Measurements from ENCODE around the gene TRAPPC2L. TPM values are rescaled to one million over a fixed set of nuclear protein-coding genes. Genes with fewer than 3 reads are reported as not detected.
"Not testable (repeated sequence)": the region's sequence is repeated elsewhere in the genome, so short reads cannot be mapped to it uniquely, and the experiment has no call there.

Gene TRAPPC2L
- total RNA-seq, 1 donor from 2014 or later = 22.5 TPM

DNA sequence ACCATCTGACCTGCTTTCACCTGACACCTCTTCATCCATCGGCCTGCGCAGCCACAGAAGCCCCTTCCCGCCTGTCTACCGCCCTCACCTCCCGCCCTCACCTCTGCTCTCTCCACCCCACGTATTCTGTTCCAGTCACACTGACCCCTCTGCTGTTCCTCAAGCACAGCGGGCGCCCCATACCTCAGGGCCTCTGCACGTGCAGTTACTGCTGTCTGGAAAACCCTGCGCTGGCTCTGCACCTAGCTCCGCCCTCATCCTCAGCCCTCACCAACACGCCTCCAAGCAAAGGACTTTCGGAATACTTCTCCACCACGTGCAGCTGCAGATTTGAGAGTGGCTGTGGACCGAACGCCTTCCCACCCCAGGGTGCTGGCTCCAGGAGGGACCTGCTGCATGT lies 34.2 kb downstream of the TRAPPC2L start:
- DNase-seq (ENCODE audit: low read depth) = no peak

DNA sequence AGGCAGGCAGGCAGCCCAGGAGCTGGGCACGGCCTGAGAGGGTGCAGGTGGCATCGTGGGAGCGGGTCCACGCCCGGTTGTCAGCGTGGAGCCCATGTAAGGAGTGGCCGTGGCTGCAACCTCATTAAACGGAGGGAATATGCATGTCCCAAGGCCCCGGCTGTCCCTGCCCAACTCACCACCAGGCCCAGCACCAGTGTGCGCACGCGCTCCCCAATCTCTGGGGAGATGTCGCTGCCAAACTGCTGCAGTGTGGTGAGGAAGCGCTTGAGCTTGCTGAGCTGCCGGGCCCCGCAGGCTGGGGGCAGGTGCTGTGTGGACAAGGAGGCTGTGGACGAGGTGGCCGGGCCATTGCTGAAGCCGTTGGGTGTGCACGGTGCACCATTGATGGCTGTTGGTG lies 35.1 kb downstream of the TRAPPC2L start:
- no peak for DNase-seq (ENCODE audit: low read depth)

DNA sequence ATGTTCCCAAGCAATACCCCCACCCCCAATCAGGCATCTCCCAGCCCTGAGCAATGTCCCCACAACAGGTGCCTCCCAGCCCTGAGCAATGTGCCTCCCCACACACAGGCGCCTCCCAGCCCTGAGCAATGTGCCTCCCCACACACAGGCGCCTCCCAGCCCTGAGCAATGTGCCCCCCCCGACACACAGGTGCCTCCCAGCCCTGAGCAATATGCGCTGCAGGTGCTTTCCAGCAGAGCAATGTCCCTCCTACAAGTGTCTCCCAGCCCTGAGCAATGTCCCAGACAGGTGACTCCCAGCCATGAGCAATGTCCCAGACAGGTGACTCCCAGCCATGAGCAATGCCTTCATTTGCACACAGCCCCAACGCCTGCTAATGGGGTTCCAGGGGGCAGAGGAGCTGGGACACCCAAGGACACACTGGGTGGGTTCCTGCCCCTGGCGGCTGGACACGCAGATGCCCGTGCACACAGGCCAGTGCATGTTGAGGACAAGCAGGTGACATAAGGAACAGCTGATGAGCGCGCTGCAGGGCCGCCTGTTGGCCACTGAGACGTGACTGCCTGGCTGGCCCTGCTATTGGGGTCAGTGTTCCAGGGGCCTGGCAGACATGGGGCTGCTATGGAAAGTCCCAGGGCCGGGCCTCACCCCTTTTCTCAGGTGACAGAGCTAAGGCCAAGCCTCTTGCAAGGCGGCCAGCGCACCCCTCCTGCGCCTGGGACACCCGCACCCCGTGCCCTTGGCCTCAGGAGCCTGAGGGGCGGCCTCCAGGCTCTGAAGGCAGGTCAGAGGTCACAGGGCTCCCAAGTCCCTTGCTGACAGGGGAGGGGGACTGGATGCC lies 36.4 kb downstream of the TRAPPC2L start:
- DNase-seq (ENCODE audit: low read depth) = no peak

DNA sequence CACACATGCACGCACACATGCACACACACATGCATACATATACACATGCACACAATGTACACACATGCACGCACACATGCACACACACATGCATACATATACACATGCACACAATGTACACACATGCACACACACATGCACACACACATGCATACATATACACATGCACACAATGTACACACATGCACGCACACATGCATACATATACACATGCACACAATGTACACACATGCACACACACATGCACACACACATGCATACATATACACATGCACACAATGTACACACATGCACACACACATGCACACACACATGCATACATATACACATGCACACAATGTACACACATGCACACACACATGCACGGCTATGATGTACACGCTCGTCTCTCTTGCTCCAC lies 37.3 kb downstream of the TRAPPC2L start:
- not testable (repeated sequence) for DNase-seq (ENCODE audit: low read depth)

DNA sequence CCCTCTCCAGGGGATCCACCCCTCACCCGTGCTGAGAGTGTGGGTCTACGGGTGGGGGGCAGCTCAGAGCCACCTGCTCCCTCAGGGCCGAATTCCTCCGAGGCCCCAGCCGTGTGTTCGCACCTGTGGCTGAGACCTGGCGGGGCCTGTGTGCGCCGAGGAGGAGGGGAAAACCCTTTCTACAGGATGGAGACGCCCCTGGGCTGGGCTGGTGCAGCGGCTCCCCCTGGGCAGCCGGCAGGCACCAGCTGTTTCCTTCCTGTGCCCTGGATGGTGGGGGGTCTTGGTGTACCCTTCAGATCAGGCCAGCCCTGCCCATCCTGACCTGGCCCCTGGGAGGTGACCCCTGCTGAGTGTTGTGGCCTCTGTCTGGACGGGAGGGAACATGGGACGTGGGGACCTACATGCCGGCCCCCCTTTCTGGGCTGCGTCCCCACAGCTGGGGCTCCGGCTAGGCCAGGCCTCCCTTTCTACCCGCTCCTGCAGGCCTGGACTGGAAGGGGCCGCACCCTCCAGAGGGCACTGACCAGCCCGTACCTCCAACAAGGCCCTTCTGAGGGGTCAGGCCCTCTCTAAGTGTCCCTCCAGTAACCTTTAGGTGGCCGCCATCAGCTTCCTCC lies 37.9 kb downstream of the TRAPPC2L start:
- no peak for DNase-seq (ENCODE audit: low read depth)

DNA sequence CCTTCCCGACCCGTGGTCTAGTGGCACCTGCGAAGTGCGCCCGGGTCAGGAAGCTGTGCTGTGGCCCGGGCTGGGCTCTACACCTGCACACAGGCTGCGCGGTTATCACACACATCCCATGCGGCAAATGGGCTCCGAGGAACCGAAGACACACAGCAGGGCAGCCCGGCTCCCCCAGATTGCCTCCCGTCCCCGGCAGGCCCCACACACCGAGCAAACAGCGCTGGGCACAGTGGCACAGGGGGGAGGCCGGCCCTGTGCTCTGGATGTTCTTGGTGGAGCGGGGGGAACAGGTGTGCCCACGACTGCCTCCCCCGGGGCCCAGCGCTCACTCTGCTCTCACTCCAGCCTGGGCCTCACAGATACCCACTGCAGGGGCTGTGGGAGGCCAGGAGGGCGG lies 38.4 kb downstream of the TRAPPC2L start:
- DNase-seq (ENCODE audit: low read depth) = no peak

DNA sequence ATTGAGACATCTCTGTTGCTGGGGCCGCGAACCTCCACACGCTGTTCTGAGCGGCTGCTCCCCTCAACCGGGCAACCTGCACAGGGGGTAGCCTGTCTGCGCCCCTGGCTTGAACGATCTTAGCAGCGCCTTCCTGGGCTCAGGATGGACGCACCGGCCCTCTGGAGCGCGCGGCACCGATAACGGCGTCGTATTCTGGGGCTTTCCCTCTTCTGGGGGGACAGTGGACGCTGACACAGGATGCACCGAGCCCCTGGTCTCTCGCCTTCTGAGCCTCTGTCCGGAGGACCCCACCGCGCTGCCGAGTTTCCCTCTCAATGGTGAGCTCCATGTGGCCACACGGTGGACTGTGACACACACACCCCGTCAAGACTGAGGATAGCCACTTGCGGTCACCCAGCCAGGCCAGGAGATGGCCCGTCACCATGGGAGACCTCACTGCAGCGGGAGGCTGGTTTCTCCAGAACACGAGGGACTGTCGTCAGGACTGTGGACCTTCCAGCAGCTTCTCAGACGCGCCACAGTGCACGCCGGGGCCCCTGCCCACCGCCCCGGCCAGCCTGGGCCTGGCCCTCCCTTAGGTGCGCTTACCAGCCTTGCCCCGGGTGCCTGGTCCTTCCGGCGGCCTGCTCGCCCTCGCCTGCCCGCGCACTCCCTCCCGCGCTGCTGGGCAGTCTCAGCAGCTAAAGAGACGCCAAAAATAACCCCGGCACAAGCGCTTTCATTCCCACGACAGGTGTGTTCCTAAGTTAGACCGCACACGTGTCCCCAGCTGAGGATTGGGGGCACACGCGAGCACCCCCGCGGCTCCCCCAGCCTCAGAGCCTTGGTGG lies 39.5 kb downstream of the TRAPPC2L start:
- no peak for DNase-seq (ENCODE audit: low read depth)

DNA sequence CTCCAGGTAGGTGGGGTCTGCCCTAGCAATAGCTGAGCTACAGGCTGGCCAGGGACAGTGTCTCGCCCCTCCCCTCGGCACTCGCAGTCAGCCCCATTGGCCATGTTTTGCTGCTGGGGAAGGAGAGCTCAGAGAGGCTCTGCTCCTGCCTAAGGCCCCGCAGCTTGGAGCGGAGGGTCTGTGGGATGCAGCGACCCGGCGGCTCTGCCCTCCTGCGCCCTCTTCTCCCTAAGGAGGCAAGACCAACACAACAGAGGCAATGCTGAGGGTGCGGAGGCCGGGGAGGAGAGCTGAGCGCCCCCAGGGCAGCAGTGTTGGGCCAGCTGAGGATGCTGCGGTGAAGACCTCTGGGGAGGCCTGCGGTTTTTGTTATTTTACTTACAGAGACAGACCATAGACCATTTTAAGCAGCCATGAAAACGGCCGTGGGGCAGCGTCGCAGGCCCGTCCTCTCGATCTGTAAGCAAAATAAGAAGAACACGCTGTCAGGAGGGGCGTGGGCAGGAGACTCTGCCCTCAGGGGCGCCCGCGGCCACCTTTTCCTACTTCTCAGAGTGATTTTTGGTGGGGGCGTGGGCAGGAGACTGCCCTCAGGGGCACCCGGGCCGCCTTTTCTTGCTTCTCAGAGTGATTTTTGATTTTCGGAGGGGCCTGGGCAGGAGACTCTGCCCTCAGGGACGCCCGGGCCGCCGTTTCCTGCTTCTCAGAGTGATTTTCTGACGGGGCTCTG lies 40.9 kb downstream of the TRAPPC2L start:
- DNase-seq (ENCODE audit: low read depth) = no peak

DNA sequence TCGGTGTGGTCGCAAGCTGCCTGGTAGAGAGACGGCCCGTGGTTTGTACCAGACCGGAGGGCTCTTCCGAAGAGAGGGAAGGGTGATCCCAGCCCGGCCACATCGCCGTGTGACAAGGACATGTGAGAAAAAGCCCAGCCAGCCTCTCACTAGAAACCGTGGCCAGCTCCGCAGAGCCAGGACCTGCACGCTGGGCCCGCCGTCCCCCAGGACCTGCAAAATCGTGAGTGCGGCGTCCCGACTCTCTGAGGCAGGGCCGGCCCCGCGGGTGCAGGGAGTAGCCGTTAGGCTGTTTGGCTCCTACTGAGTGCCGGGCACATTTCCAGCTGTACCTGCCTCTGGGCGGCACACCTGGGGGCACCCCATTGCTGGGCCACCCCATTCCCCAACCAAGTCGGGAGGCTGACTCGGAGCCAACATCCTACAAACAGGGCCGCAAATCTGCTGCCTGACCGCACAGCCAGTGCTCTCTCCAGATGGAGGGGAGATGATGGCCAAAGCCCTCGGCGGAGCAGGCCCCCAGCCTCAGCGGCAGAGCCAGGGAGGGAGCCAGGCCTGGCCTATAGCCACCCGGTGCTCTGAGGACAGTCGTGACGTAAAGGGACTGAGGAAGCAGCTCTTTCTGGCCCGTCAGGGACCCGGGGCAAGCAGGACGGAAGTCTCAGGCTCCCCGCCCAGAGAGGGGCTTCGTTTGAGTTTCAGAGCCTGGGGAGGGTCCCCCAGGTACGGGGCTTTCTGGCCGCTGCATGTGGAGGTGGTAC lies 43.2 kb downstream of the TRAPPC2L start:
- no peak for DNase-seq (ENCODE audit: low read depth)

DNA sequence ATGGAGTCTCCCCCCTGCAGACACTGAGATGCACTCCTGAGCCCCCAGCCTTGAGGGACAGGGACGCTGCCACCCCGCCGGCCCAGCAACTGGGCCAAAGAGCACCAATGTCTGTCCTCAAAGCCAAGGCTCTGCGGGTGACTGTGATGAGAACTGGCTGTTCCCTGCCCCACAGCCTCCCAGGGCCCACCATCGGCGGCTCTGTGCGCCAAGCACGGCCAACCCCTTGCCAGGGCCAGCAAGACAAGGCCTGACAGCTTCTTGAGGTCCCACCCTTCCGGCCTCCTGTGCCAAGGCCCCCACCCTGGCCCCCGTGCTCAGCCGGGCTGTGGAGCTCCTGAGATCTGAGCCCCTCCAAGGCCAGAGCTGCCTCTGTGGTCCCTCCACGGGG lies 43.7 kb downstream of the TRAPPC2L start:
- no peak for DNase-seq (ENCODE audit: low read depth)

DNA sequence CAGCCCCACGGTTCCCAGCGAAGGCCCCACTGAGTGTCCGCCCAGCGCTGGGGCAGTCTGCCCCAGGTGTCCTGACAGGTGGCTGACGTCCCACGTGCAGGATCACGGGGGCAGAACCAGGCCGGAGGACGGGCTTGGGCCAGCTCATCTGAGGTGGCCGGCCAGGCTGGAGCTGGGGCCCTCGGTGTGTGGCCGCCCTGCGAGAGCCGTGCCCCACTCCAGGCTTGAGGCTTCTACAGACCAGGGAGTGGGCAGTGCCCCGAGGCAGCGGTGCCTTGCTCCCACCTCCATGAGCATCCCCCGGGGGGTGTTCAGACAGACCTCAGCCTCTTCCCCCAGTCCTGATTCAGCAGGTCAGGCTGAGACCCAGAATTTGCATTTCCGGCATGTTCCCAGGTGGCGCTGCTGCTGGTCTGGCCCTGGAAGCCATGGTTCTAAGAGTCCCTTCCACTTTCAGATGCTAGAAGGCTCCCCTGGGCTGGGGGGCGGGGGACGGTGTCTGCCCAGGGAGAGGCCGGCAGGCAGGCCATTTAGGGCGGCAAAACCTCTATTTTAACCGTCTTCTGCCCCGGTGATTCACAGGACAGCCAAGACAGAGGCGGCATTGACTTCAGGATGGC lies 44.9 kb downstream of the TRAPPC2L start:
- DNase-seq (ENCODE audit: low read depth) = no peak

DNA sequence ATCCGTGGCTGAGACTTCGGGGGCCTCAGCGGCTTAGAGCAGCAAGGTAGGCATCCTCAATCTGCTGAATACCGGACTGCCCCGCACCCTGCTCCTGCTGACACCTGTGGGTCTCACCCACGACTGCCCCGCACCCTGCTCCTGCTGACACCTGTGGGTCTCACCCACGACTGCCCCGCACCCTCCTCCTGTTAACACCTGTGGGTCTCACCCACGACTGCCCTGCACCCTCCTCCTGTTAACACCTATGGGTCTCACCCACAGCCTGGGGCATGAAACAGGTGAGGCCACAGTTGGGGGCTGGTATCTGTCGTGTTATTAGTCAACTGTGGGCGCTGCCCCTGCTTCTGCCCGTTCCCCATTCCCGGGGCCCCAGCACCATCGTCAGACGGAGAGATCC lies 45.8 kb downstream of the TRAPPC2L start:
- no peak for DNase-seq (ENCODE audit: low read depth)

DNA sequence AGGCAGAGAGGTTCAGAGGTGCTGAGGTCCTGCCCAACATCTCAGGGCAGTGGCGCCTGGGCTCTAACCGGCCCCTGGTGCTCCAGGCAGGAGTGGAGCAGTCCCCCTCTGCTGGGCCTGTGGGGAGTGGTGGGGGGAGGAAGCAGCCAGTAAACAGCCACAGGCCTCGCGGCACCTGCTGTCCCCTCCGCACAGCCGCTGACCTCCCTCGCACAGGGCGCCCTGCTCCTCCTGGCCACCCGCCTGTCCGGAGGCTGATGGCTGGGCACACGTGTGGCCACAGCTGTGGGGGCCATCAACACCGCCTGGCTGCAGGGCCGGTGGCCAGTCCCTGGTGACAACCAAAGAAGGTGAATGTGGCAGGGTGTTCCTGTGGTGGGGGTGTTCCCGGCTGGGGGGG lies 46.3 kb downstream of the TRAPPC2L start:
- DNase-seq (ENCODE audit: low read depth) = no peak

DNA sequence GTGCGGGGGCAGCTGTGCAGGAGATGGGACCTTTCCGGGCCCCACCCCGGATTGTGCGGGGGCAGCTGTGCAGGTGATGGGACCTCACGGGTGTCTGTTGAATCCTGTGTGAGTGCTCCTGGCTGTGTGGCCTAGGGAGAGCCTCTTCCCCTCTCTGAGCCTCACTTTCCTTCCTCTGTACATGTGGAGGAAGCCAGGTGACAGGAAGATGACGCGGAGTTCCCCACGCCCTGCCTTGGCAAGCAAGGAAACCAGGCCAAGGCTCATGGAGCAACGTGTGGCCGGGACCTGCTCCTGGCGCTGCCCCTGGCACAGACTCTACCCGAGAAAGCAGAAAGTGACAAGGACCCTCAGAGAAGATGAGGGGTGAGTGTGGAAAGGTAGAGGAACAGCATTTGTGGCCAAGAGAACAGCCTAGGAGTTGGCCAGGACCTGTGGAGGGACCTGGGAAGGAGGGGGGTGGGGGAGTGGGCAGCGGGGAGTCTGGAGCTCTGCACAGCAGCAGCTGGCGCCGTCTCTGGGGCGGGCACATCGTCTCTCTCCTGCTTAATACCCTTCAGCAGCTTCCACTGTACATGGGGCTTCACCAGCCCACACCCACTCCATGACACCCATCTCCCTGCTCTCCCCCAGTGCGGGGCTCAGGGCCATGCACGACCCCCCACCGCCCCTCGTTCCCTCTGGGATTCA lies 47.9 kb downstream of the TRAPPC2L start:
- DNase-seq (ENCODE audit: low read depth) = no peak

DNA sequence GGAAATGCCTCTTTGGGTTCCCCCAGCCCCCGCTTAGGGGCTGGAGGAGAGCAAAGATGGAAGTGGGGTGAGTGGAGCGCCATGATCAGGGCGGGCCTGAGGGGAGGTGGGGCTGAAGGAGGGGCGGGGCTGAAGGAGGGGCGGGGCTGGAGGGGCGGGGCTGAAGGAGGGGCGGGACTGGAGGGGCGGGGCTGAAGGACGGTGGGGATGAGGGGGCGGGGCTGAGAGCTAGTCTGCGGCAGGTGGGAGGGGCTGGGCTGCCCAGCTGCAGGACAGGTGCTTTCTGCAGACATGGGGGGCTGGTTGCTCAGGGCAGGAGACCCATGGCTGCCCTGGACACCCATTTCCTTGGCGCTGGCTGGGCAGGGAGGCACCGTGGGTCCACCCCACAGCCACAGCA lies 48.6 kb downstream of the TRAPPC2L start:
- no peak for DNase-seq (ENCODE audit: low read depth)

DNA sequence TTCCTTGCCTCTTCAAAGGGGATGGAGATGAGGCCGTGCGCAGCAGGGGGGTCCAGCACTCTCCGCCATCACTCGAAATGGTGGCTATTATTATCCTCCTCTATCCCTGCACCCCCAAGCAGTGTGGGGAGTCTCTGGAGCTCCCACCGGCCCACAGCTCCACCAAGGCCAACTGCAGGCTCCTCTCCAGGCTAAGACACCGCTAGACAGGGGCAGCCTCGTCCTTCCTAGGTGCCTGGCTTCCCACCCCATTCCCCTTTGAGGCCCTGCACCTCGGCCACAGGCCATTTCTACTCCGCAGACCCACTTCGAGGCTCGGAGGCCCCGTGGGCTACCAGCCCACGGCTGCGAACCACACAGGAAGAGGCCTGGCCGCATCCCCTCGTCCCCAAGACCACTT lies 49.1 kb downstream of the TRAPPC2L start:
- DNase-seq (ENCODE audit: low read depth) = no peak

DNA sequence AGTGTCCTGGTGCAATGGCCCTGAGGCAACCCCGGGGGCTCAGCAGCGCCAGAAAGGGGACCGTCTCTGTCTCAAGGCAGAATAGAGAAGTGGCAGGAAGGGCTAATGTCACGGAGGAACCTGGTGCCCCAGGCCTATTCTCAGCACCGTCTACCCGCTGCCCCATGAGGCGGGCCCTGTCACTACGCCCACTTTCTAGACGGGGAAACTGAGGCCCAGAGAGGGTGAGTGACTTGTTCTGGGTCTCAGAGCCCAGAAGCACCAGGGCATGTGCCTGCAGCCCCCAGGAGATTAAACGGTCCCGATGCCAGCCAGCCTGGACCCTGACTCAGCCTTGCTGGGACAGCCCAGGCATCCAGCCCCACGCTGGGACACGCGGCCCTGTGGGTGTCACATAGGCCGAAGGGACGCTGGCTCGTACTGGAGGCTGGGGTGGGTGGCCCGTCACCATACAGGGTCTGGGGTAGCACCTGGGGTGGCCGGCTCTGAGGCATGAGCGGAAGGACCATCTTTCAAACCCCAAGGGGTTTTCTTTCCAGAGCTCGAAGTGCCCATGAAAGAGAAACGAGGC lies 49.7 kb downstream of the TRAPPC2L start:
- DNase-seq (ENCODE audit: low read depth) = no peak

DNA sequence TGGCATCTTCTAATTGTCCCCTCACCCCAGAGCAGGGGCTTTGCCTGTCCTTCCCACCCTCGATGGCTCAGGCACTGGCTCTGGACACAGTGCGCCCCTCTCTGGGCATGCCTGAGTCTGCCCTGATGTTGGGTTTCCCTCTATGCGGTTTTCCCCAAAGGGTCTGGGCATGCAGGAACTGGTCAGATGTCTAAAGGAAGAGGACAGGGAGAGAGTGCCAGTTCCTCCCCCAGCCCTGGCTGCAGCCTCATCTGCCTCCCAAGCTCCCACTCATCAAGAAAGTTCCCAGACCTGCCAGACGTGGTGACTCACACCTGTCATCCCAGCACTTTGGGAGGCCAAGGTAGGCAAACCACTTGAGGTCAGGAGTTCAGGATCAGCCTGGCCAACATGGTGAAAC lies 50.8 kb downstream of the TRAPPC2L start:
- DNase-seq (ENCODE audit: low read depth) = peak; percentile 25

DNA sequence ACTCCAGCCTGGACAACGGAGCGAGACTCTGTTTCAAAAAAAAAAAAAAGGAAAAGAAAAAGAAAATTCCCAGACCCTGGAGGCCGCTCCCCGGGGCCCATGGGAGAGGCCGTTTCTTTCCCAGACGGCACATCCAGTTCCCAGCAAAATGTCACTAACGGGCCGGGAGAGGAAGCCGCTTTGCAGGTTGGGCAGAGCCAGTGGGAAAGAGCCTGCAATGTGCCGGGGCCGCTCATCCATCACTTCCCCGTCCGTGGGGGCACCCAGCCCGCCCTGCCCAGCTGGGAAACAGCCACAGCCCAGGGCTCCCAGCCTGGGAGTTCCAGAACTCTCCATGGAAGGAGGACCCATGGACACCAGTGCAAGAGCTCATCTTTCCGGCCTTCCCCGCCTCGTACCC lies 51.4 kb downstream of the TRAPPC2L start:
- no peak for DNase-seq (ENCODE audit: low read depth)
